AG09319 (cell line): ENCODE data around the gene FAM83B.

Experiments used
- DNase-seq: peaks from one replicate; pipeline ENCODE4 v3.0.0-alpha.2; 2010; ENCODE audit warnings: low read depth; ENCODE audit errors: extremely low read depth
- TF ChIP-seq, protein P1 (sequence below): IDR thresholded peaks from 2 replicates; pipeline ENCODE4 v1.5.1; 2011; ENCODE audit warnings: low read depth, mild to moderate bottlenecking, inconsistent platforms, low read length, moderate library complexity

FAM83B gene

GRCh38 chr6:54899442-54899841 lies 52.9 kb downstream of the FAM83B start:
- TF ChIP-seq, protein P1, sequence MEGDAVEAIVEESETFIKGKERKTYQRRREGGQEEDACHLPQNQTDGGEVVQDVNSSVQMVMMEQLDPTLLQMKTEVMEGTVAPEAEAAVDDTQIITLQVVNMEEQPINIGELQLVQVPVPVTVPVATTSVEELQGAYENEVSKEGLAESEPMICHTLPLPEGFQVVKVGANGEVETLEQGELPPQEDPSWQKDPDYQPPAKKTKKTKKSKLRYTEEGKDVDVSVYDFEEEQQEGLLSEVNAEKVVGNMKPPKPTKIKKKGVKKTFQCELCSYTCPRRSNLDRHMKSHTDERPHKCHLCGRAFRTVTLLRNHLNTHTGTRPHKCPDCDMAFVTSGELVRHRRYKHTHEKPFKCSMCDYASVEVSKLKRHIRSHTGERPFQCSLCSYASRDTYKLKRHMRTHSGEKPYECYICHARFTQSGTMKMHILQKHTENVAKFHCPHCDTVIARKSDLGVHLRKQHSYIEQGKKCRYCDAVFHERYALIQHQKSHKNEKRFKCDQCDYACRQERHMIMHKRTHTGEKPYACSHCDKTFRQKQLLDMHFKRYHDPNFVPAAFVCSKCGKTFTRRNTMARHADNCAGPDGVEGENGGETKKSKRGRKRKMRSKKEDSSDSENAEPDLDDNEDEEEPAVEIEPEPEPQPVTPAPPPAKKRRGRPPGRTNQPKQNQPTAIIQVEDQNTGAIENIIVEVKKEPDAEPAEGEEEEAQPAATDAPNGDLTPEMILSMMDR = no peak
- no peak for DNase-seq

DNA sequence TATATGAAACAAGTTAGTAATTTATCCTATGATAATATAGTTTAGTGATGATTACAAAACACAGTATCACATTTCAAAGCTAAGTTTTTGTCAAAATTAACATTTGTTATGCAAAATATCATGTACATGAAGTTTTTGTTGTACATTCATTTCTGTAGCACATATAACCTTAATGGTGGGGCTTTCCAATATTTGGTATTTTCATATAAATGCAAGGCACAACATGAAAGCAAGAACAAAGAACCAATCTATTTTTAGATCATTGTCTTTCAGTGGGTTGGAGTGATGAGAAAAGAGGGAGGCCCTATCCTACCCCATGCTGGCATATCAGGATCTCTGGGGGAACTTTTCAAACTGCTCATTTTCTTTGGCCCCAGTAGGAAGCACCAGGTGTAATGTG lies 53.4 kb downstream of the FAM83B start:
- TF ChIP-seq, protein P1 = no peak
- DNase-seq = no peak

DNA sequence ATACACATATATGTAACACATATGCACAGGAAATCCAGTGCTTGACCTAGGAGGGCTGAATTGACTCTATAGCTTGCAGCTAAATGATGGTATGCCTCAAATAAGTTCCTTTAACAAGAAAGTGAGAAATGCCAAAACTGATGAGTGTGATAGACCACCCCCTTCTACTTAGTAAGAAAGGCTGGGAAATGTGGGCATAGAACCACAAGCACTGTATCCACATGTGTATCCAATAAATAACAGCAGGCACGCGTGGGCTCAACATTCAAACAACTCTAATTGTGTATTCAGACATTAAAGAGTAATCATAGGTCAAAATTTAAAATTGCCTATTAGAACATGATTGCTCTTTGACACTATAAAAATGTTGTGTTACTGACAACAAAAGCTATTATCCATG lies 54.1 kb downstream of the FAM83B start:
- no peak for DNase-seq
- TF ChIP-seq, protein P1 = no peak

GRCh38 chr6:54903884-54904283 lies 57.3 kb downstream of the FAM83B start:
- TF ChIP-seq, protein P1 = no peak
- DNase-seq = no peak

DNA sequence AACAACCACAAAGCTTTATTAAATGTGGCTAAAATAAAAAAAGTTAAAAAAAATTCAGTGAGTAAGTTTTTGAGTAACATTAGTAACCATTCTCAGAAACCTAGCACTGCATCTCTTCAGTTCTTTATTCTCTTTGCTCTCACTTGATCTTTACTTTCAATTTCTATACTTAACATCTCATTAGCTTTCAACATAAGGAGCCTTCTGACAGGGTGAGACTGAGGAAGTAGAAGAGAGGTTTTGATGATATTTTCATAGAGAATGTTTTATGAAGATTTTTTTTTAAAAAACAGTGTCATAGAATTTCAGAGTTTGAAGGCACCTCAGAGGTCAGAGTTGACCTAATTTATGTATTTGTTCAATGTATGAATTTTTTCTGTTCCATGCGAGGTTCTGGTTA lies 60.8 kb downstream of the FAM83B start:
- TF ChIP-seq, protein P1 = no peak
- DNase-seq = no peak

- TF ChIP-seq, protein P1 = no peak
- no peak for DNase-seq
These were observed 62.6 kb downstream of the FAM83B start for GRCh38 chr6:54909184-54909583.

DNA sequence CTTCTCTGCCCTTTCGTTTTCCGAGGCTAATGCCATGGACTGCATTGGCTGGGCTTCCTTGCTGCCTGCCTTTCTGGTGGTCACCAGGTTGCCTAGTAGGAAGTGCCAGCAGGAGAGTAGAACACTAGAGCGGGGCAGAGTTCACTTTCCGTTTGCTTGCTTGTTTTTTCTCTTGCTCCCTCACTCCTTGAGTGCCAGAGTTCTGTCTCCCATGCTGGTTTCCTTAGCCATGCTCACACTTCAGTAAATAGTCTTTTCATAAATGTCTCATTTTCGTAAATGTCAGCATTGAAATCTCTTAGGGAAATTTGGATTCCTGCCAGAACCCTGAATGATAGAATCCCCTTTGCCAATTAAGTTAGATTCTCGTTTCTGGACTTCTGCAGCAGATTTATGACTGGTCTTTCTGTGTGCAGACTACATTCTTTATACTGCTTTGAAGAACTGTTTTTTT lies 63.9 kb downstream of the FAM83B start:
- no peak for DNase-seq
- TF ChIP-seq, protein P1 = no peak
